M059J (cell line): ENCODE data around the gene PSRC1. TPM values are rescaled to one million over a fixed set of nuclear protein-coding genes. Genes with fewer than 3 reads are reported as not detected.
A peak's percentile ranks its signal among the peaks of the same experiment; 100 is the strongest.
"Not testable (repeated sequence)": the region's sequence is repeated elsewhere in the genome, so short reads cannot be mapped to it uniquely, and the experiment has no call there.

Experiments
- DNase-seq: peaks from one replicate; pipeline ENCODE4 v3.0.0-alpha.2; 2012; ENCODE audit warnings: low read depth
- total RNA-seq: library from RNA; depleted of rRNA; stranded (reverse); fragments of >200 nt; shearing (Covaris generic); gene quantifications from 2 replicates; pipeline ENCODE4 v1.2.3, GENCODE V29; 2014; rRNA removed

The PSRC1 gene
- 68.3 and 83.5 TPM in 2 replicates for total RNA-seq

DNA sequence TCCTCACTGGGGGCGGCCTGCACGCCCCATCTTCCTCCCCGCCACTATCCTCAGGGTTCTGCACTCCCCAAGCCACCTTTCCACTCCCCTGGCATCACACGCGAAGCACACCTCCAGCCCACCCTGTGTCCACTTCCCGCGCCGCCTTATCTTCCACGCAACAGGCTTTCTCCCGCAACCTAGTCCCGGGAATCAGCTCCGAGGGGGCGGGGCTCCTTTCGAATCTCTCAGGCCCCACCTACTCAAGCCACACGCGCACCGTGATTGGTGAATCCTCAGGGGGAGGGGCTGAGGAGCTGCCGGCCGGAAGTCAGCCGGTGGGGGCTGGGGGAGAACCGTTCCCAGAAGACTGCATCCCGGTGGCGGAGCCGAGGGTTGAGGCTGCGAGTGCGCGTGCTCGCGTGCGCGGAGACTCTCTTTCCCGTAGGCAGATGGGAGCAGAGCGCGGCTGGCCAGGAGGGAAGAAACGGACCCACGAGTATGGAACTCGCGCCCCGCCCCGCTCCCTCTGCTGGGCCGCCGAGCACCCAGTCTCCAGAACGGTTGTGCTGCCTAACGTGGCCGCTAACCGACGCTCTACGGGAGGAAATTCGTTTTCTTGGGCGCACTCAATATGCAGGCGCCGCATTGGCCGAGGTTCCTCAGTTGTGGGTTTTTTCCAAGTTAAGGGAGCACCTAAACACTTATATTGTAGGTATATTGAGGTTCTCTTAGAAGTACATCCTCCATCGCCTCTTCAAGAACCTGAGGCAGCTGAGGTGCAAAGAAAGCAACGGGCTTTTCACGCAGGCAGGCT, at the start of gene PSRC1:
Gene PSRC1, minus strand, starts transcription at position 194 of the 796 bp plus-strand sequence.
- DNase-seq, result peak; percentile 96

DNA sequence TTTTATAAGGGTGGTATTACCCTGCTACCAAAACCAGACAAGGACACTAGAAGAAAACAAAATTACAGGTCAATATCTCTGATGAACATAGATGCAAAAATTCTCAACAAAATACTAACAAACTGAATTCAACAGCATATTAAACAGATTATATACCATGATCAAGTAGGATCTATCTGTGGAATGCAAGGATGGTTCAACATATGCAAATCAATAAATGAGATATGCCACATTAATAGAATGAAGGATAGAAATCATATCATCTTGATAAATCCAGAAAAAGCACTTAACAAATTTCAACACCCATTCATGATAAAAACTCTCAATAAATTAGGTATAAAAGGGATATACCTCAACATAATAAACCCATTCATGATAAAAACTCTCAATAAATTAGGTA, 48.2 kb upstream of the PSRC1 start:
- no peak for DNase-seq

DNA sequence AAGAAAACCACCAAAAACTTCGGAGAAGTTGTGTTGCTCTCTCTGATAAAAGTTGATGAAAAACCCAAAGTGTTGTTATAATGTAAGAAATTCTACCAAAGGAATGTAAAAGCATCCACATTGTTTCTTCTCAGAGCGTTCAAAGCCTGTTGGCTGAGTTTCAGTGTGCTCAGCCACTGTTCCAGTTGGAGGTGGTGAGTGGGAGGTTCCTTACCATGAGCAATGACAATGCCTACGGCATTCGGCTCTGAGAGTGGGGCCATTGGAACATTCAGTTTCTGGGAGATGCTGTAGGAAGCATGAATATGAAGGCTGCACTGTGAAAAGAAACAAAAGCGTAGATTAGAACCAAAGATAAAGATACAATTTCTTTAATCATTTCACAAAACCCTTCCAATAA, 44.3 kb upstream of the PSRC1 start:
- no peak for DNase-seq

DNA sequence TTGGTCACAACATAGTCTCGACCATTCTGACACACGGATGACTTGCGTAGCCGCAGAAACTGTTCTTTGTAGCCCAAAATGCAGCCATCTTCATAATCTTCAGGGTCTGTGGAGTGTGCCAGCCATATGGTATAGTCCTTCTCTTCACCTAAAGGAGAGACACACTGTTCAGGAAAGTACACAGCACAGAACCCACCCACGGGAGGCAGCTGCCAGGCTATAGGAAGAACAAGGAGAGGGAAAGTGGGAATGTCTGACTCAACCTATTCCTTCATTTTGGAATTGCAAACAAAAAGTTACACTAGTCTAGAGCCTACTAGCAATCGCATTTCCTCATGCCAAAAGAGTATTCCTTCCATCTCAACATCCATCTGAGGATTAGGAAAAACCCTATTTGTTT, 40.0 kb upstream of the PSRC1 start:
- no peak for DNase-seq

DNA sequence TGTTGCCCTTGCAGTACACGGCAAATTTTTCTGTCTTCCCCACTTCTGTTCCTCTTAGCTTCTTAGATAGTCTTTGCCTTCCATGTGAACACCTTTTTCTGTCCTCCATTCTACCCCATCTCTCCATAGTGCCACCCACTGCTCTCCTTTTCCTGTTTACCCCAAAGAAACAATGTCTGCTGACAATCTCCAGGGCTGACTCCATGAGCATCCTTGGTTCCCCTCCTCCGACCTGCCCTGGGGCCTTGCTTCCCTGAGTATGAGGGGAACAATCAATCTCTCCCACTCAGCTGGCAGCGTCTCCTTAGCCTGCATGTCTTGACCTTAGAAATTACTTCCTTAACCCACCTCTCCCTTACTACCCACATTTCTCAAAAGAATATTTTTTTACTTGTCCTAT, 36.2 kb upstream of the PSRC1 start:
- no peak for DNase-seq

DNA sequence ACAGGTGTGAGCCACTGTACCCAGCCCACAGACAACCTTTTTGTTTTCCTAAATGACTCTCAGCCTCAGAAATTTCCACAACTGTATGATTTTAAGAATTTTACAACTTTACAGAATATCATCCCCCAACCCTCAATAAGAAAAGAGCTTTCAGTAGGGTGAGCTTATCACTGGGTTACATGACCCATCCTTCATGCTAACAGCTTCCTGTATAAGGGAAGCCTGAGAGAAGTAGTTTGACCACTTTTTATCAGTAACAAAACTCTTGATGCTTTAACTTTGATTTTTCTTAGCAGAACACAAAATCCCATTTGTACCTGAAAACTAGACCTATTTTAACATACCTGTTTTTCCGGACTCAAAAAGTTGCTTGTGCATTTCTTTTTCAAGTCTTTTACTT, 33.6 kb upstream of the PSRC1 start:
- no peak for DNase-seq

DNA sequence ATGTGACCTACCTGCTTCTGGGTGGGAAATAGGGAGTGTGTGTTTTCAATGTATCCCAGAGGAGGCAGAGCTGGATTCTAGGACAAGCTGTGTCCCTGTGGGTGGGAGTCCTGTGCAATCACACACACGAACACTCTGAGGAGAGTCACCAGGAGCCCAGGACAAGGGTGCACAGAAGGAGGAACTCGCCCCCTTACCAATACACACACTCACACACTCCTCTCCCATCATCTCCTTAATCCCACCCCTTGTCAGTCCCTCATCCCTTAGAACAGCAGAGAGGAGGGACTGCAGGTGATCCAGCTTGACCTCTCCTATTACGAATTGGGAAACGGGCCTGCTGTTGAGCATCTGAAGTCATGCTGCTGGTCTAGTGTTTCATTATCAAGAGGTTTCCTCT, 32.3 kb upstream of the PSRC1 start:
- no peak for DNase-seq

DNA sequence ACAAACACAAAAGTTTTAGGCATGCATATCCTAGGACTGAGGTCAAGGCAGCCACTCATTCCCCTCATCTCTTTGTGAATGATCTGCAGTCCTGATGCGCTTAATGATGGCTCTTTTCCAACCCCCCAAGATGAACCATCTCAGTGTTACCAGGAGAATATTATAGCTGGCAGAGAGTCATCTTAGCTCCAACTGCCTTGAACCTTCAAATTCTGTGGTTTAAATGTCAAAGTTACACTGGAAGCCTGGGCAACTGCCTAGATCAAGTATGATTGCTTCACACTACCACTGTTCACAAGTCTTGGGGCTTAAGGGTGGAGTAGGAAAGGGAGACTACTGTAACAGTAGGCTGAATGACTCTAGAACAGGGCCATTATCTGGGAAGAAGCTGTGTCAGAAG, 31.9 kb upstream of the PSRC1 start:
- DNase-seq, result no peak

DNA sequence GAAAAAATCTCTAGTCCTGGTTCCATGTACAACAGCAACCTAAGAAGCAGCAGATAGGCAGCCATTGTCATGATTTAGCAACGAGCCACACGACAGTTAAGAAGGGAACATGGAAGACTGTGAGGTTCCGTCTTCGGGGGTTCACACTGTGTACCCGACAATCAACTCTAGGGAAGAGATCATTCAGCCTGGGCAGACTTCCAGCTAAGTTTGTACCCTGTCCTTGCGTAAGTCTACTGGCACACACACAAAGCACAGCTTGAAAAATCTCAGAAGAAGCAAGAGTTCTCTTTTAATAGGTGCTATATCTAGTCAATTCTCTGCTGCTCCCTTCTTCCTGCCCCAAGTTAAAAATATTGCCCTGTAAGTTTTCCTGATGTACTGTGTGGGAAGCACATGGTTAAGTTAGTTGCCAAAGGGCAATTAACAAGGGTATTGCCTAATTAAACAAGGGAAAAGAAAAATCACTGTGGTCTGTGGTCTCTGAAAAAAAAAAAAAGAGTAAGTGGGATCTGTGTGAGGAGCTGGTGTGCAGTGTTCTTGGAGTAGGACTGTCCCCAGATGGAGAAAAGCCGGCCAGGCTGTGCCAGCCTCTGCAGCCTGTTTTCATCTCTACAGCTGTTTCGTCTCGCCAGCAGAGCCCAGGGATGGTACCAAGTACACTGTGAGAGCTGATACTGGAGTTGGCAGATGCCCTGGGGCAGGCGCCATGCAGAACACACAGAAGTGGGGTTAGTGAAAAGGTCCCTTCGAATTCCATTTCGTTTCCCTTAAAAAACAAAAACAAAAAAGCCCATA, 30.2 kb upstream of the PSRC1 start:
- no peak for DNase-seq

DNA sequence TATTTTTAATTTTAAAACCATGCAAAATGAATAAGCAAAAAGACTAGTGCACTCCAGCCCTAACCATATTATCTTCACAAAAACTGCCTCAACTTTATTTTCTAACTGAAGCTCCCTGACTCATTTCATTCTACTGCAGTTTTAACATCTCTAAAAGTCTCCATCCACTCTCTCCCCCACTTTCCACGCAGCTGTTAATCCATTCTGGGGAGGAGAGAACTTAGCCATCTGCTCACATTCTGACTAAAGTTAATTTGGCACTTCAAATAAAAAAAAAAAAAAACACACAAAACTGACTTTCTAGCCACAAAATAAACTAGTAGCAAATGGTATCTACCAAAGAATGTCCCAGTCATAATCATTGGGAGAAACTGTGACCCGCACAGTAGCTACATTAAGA, 29.3 kb upstream of the PSRC1 start:
- no peak for DNase-seq

DNA sequence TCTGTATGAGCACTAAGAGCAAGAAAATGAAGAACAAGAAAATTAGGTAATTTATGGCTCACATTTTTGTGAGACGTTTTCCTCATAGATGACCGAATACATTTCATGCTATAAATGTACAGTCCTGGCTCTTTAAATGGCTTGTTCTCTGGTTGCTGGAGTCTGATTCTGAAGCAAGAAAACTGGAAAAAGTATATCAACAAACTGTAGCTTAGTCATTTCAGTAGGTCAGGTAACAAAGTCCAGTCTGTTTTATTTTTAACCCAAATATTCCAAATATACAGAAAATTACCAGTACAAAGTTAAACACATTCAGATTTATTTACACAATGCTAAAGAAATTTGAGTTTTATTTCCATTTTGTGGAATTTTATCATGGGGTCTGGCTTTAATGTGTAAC, 26.4 kb upstream of the PSRC1 start:
- no peak for DNase-seq

DNA sequence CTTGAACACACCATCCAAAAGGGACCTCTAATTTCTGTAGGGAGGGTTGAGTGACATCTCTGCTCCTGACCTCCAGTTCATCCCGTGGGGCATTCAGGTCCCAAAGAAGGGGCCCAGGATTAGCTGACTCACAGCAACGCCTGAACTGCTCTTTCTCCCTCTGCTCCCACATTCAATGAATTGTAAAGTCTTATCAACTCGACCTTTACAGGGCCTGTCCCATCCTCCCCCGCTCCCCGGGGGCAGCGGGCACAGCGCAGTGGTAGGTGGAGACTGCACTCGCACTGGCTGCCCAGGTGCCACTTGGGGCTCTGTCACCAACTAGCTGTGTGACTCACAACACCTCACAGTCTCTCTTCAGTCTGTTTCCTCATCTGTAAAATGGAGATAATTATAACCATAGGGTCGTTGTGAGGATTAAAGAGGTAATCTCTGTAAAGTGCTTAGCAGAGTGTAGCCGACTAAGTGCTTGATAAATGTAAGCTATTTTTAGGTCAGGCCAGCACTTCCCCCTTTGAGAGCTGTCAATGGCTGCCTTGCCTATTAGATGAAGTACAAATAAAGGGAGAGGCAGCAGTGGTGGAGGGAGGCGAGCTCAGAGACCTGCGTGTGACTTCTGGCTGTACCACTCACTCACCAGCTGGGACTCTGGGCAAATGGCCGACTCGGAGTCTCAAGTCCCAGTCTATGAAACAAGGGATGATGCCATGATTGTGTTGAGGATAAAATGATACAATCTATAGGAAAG, 24.5 kb upstream of the PSRC1 start:
- no peak for DNase-seq

DNA sequence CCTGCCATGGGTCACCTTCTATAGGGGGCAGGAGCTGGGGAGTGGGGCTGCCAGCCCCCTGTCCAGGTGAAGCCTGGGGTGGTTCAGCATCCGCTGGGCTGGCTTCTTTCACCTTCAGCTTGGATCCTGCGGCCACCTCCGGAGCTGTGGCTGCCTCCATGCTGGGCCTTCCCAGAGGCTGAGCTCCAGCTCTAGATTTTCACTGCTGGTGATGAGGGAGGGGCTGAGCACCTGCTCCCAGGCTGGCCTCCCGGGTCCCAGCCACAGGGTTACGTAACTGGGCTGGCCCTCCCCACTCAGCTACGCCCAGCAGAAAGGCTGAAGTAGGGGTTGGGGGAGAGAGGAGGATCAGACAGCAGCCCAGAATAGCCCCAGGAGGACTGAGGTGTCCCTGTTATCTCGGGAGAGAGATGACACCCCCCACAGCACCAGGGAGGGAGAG, 23.9 kb upstream of the PSRC1 start, which contains the start of gene MYBPHL:
Gene MYBPHL, minus strand, starts transcription at position 180 of the 442 bp plus-strand sequence. Its CDS starts 20 bp downstream, at position 160.
- no peak for DNase-seq

DNA sequence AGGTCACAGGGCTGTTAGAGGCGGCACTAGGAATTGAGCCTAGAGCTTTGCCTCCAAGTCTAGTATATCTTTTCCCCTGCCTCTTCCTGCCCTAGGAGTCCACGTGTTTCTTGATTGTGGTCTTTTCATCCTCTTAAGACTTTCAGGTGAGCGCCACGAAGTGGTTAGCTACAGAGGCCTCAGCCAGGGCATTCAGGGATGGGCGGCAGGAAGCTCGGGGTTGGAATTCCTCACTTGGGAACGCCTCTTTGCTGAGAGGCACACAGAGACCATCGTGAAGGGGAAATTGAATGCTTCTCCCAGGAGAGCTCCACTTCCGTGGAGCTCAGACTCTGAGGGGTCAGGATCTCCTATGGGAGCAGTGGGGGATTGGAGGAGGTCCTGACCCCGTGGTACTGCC, 23.0 kb upstream of the PSRC1 start:
- DNase-seq, result not testable (repeated sequence)

DNA sequence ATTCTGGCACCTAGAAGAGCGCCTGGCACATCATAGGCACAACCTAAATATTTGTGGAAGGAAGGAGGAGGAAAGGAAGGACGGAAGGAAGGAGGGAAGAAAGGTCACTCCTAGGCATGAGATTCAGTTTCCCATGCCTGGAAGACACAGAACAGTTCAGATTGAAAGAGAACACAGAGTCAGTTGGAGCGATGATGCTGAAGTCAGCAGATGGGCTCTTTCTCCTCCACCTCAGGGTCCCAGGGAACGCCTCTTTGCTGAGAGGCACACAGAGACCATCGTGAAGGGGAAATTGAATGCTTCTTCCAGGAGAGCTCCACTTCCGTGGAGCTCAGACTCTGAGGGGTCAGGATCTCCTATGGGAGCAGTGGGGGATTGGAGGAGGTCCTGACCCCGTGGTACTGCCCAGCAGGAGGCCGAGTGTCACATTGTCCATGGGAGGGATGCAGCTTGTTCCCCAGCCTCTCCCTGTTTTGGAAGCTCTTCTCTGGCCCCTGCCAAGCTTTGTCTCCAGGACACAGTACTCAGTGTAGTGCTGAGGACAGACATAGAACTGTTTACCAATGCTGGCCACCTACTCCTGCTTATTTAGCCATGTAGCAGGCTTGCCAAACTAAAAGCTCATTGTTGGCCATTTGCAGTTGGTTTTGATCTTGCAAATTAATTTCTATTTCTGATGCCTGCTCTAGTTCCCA, 21.4 kb upstream of the PSRC1 start:
- no peak for DNase-seq

DNA sequence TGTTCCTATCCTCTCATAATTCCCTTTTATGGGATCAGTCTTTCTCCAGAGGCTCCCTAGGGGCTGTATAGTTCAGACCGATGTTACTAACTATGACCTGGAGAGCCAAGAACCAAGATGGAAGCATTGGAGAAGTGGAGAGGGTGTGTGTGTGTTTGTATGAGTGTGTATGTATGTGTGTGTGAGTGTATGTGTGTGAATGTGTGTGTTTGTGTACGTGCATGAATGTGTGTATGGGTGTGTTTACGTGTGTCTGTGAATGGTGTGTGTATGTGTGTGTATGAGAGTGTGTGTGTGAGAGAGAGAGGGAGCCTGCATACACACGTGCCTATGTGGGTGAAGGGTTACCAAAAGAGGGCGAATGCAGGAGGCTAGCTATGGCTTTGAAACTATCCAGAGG, 18.9 kb upstream of the PSRC1 start:
- no peak for DNase-seq

DNA sequence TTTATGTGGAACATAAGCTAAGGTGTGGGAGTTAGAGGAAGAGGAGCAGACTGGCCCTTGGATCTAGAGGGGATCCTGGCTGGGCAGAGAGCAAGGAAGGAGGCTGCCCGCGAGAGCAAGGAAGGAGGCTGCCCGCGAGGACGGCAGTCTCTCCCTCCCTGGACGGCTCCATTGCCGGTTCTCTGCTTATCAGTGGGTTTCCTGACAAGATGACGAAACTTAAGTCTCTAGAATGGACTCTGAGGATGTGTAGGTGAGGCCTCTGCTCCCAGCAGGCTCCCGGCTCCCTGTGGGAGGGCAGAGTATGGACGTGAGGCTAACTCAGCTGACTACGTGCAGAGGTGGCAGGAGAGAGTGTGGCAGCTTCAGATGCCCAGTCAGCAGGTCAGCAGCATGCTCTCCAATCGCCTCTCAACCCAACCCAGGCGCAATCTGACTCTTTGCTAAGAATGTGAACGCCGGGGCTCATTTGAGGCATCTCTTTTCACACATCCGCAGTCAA, 17.8 kb upstream of the PSRC1 start:
- DNase-seq, result no peak

DNA sequence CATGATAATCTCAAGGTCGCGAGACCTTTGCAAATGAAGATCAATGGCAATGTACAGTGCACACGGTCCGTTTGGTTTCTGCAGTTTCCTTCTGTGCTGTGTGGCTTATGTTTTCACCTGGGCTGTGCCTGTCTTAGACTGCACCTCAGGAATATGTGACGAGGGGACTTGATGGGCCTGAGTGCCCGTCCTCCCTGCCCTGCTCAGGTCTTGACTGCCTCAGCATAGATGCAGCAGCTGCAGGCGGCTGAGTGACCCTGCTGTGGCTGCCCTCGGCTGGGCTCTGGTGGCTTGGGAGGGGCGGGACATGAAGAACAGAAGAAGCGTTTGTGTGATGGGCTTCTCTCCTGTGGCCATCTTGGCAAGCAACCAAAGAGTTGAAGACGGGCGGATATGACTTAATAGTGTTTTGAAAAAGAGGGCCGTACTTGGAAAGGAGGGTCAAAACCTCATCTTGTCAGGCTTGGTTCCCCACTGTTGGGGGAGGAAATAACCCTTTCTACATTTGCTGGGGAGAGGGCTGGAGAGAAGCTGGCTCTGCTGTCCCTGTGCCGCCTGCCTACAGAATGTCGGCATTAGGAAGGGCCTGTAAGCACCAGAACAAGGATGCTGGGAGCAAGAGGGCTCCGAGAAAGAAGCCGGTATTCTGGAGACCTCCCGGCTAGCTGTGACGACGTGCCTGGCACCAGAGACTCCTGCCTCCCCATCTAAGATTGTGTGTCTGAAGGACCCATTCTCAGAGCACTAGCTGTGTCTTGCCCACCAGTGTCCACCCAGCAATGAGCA, 16.8 kb upstream of the PSRC1 start:
- peak; percentile 80 for DNase-seq

DNA sequence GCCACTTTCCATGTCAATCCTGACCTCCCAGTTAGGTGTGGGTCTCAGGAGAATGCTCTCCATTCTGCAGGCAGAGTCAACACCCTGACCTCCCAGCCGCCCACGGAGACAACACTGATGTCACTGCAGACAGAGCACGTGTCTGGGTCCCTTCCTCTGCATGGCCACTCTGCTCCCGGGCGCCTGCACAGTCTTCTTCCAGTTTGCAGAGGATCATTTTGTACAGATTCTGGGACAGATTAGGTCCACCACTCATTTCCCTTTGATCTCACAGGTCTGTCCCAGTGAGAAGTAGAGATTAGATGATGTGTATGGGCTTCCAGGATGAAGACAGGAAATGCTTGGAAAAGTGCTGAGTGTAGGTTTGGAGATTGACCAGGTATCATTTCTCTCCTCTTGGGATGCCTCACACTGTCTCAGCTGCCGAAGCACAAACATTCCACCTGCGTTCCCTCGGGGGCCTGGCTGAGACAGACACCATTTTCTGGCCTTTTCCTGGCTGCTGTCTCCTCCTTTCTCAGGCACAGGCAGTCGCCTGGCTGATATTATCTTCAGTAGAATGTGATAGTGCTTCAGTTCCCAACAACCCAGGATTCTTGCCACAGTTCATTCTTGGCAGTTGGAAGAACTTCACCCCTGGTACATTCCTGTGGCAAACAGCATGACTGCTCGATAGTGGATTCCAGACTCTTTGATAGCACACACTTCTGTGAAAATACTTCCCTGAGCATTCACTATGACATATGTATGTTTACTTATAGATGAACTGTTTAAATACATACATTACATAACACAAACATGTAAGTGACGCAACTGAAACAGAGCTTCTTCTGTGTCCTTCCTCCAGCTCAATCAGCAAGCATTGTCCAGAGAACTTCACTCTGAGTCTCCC, 16.0 kb upstream of the PSRC1 start:
- DNase-seq, result peak; percentile 94

DNA sequence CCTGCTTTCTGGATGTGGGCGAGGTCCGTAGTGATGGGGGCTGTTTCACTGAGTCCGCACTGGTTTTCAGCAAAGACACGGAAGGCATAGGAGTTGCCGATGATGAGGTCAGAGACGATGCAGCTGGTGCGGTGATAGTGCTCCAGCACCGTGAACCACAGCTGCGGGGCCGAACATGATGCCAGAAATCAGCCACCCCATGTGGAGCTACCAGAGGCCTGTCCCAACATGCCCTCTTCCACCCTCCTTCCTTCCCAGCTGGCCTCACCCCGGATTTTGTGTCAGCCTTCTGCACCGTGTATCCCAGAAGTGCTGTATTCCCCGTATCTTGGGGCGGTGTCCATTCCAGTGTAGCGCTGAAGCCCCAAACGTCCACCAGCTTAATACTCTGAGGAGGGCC, 13.8 kb upstream of the PSRC1 start:
- no peak for DNase-seq
